HG03039 (cell line): ENCODE measurements around the gene GALNT9.
"Not testable (repeated sequence)": the region's sequence is repeated elsewhere in the genome, so short reads cannot be mapped to it uniquely, and the experiment has no call there.

Experiments
- ATAC-seq: cut with Tn5 transposase; IDR thresholded peaks from one replicate; pipeline ENCODE4 v1.9.1; 2021; ENCODE audit warnings: mild to moderate bottlenecking, moderate library complexity; ENCODE audit not compliant: unreplicated experiment

GALNT9 gene

GRCh38 chr12:132149526-132149925 is 179.9 kb downstream of the GALNT9 start:
- ATAC-seq = not testable (repeated sequence)

GRCh38 chr12:132148368-132149045 is 180.9 kb downstream of the GALNT9 start:
- ATAC-seq = no peak

- no peak for ATAC-seq
These were observed 181.7 kb downstream of the GALNT9 start for GRCh38 chr12:132147423-132148367.

GRCh38 chr12:132146772-132147422 is 182.5 kb downstream of the GALNT9 start:
- no peak for ATAC-seq
